ENCODE results near the gene ATF7. TPM values are rescaled to one million over a fixed set of nuclear protein-coding genes. Genes with fewer than 3 reads are reported as not detected.

ATF7 gene
- total RNA-seq, 1 donor from 2014 or later = 42.2 TPM

- DNase-seq (ENCODE audit: extremely low spot score, unreplicated experiment) = peak; percentile 97
- Mint-ChIP-seq H3K36me3 (no peaks in the 10 kb centered on the region), H3K4me3 (peak within 1 kb of the TSS; percentile 87), H3K27me3 (no peaks in the 10 kb centered on the region), H3K27ac (peak within 1 kb of the TSS; percentile 94), H3K4me1 (ENCODE audit: unreplicated experiment) (peaks cover 32% of the 10 kb centered on the region), H3K9me3 (peaks cover 3% of the 10 kb centered on the region)
- TF ChIP-seq CTCF (conservative IDR thresholded peaks at IDR 0.05) = peak; percentile 23
Observed at GRCh38 chr12:53500776-53501614, 125.2 kb downstream of the ATF7 start, which contains the start of gene TARBP2. Gene TARBP2, plus strand, starts transcription at chr12:53501283. Its CDS starts 126 bp downstream, at chr12:53501409.

- Mint-ChIP-seq H3K27ac (peak overlapping the region; percentile 94), H3K27me3 (no peaks in the 10 kb centered on the region), H3K4me3 (peak overlapping the region; percentile 87), H3K36me3 (no peaks in the 10 kb centered on the region), H3K4me1 (ENCODE audit: unreplicated experiment) (peaks cover 37% of the 10 kb centered on the region), H3K9me3 (peaks cover 3% of the 10 kb centered on the region)
- no peak for TF ChIP-seq CTCF (conservative IDR thresholded peaks at IDR 0.05)
- DNase-seq (ENCODE audit: extremely low spot score, unreplicated experiment) = no peak
Observed at GRCh38 chr12:53500142-53500775, 125.9 kb downstream of the ATF7 start.

DNA sequence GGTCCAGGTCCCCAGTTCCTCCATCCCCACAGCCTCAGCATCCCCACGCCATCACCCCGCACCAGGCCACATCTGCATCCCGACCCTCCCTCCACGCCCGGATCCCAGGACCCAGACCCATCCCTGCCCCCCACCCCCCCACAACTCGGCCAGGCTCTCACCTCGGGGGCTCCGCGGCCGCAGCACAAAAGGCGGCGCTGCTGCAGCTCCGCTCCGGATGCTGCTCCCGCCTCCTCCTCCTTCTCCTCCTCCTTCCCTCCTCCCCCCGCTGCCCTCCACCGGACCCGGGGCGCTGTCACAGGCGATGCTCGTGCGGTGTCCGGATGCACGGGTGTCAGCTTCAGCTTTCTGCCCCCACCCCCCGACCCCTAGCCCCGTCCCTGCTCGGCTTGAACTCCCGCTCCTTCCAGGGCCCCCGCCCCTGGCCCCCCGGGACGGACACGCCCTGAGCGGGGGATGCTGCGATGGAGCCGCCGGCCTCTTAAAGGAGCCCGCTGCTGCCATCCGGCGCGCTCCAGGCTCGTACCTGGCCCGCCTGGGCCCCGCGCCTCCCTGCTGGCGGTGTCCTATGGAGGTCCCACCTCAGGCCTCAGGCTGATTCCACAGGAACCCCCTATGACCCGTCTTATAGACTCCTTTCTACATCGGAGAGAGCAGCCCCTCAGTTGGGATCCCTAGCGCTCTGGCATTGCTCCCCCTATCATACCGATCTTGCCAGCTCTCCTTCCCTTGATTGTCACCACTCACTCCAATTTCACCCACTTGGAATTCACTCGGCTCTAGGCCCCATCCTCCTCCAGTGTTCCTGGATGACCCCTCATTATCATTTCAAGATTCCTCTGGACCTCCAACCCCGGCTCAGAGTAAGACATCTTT, 126.7 kb downstream of the ATF7 start, which contains the start of gene MAP3K12:
TSS of gene MAP3K12 (minus strand) at position 193 of the 876 bp plus-strand sequence. CDS start 12,067 bp downstream, outside the sequence.
- Mint-ChIP-seq H3K27me3 (no peaks in the 10 kb centered on the region), H3K36me3 (no peaks in the 10 kb centered on the region), H3K4me3 (peak within 1 kb of the TSS; percentile 91), H3K4me1 (ENCODE audit: unreplicated experiment) (peaks cover 37% of the 10 kb centered on the region), H3K9me3 (peaks cover 3% of the 10 kb centered on the region), H3K27ac (peak within 1 kb of the TSS; percentile 94)
- no peak for DNase-seq (ENCODE audit: extremely low spot score, unreplicated experiment)
- TF ChIP-seq CTCF (conservative IDR thresholded peaks at IDR 0.05) = no peak

- Mint-ChIP-seq H3K36me3 (no peaks in the 10 kb centered on the region), H3K27ac (peak overlapping the region; percentile 83), H3K9me3 (peaks cover 3% of the 10 kb centered on the region), H3K4me3 (peak overlapping the region; percentile 91), H3K27me3 (no peaks in the 10 kb centered on the region), H3K4me1 (ENCODE audit: unreplicated experiment) (peaks cover 49% of the 10 kb centered on the region)
- TF ChIP-seq CTCF (conservative IDR thresholded peaks at IDR 0.05) = no peak
- no peak for DNase-seq (ENCODE audit: extremely low spot score, unreplicated experiment)
Observed at GRCh38 chr12:53498235-53498630, 127.9 kb downstream of the ATF7 start.

DNA sequence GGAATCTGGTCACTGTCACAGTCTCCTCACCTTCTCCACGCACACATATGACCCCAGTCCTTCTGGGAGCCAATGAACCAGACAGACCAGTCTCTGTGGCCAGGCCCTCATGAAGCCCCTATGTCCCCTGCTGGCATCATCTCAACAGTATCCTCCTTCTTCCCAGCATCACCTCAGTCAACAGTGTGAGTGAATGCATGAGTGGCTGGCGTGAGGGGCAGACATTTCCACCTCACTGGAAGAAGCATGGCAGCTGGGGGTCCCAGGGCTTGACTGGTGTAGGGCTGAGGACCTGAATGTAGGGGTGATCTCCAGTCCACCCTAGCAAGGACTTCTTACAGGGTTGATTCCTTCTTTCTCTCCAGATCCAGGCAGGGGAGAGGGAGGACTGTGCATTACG, 128.7 kb downstream of the ATF7 start:
- H3K27ac Mint-ChIP-seq = peak overlapping the region; percentile 85
- TF ChIP-seq CTCF (conservative IDR thresholded peaks at IDR 0.05) = no peak
- no peaks in the 10 kb centered on the region for H3K27me3 Mint-ChIP-seq
- peaks cover 52% of the 10 kb centered on the region for H3K4me1 Mint-ChIP-seq (ENCODE audit: unreplicated experiment)
- DNase-seq (ENCODE audit: extremely low spot score, unreplicated experiment) = no peak
- H3K4me3 Mint-ChIP-seq = peak overlapping the region; percentile 91
- H3K9me3 Mint-ChIP-seq = peaks cover 3% of the 10 kb centered on the region
- no peaks in the 10 kb centered on the region for H3K36me3 Mint-ChIP-seq
